Astrocyte of the hippocampus (primary cell): Measurements from ENCODE around the gene GGT6.

Source experiments
- DNase-seq: peaks from one replicate; pipeline ENCODE4 v3.0.0; 2011; ENCODE audit warnings: low read depth, low spot score

GGT6 gene

DNA sequence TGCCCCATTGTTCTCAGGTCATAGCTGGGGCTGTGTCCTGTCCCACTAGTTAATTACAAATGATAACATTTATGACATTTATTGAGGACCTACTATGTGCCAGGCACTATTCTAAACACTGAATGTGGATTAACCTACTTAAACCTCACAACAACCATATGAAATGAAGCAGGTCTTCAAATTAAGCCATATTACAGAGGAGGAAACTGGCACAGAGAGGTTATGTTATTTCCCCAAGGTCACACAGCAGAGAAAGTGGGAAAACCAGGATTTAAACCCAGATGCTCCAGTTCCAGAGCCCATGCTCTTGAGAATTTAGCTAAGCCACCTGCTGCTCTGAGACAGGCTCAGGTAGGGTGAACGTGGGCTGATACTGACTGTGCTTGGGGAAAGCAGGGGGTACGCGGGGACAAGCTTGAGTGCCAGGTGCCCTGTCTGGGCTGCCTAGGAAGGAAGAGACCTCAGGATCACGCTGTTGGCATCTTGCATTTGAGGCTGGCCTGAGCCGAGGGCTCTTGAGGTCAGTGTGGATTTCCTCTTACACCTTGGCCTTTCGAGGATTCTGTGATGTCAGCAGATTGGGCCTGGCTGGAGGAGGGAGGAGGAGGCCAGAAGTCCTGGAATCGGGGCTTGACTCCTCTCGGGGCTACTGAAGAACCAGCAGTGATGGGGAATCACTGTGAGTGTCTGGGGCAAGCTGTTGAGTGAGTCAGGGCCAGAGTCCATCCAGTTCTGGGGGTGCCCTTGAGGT lies 52.8 kb downstream of the GGT6 start:
- DNase-seq = no peak
